ENCODE results near the gene ZNF821.

DNA sequence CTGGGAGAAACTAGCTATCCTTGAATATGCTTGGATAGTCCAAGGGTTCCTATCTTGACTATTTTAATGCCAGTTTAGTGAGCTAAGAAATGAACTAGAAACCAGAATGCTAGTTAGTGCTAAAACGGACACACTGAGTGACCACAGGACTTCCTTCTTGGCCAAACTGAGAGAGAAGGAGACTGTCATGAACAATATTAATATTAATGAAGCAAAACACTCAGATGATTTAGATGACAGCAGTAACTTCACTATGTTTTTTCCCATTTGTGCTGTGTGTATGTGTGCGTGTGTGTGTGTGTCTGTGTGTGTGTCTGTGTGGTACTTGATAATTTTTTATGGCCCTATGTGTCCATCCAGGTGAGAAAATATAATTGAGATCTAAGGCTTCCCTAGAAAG, 40.4 kb downstream of the ZNF821 start:
- TF ChIP-seq, protein P1, sequence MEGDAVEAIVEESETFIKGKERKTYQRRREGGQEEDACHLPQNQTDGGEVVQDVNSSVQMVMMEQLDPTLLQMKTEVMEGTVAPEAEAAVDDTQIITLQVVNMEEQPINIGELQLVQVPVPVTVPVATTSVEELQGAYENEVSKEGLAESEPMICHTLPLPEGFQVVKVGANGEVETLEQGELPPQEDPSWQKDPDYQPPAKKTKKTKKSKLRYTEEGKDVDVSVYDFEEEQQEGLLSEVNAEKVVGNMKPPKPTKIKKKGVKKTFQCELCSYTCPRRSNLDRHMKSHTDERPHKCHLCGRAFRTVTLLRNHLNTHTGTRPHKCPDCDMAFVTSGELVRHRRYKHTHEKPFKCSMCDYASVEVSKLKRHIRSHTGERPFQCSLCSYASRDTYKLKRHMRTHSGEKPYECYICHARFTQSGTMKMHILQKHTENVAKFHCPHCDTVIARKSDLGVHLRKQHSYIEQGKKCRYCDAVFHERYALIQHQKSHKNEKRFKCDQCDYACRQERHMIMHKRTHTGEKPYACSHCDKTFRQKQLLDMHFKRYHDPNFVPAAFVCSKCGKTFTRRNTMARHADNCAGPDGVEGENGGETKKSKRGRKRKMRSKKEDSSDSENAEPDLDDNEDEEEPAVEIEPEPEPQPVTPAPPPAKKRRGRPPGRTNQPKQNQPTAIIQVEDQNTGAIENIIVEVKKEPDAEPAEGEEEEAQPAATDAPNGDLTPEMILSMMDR (IDR thresholded peaks at IDR 0.05; ENCODE audit: poor library complexity): no peak
- no peak for TF ChIP-seq EZH2 (IDR thresholded peaks at IDR 0.05; ENCODE audit: borderline replicate concordance)
- no peak for TF ChIP-seq EZH2phosphoT487 (IDR thresholded peaks at IDR 0.05; ENCODE audit: low read depth, severe bottlenecking, unreplicated experiment)
